IMR-90 (cell line): Measurements from ENCODE around the gene SLC31A1.

Source experiments
- CTCF ChIP-seq: conservative IDR thresholded peaks from 2 replicates; pipeline ENCODE4 v1.5.1; 2012; ENCODE audit warnings: mild to moderate bottlenecking, low read depth, low read length, improper control_type of control experiment
- POLR2A ChIP-seq: IDR thresholded peaks from 2 replicates; pipeline ENCODE4 v1.6.1; 2012; ENCODE audit warnings: mild to moderate bottlenecking, low read depth, low read length
- RAD21 ChIP-seq: IDR thresholded peaks from 2 replicates; pipeline ENCODE4 v1.6.1; 2012; ENCODE audit warnings: low read length, improper control_type of control experiment
- RFX5 ChIP-seq: IDR thresholded peaks from 2 replicates; pipeline ENCODE4 v1.8.0; 2012; ENCODE audit warnings: low read depth, mild to moderate bottlenecking, low read length, moderate library complexity
- SMC3 ChIP-seq: fragments of 150-350 bp; IDR thresholded peaks from 2 replicates; pipeline ENCODE4 v1.6.1; 2016; ENCODE audit warnings: low read depth, mild to moderate bottlenecking, antibody characterized with exemption, low read length, moderate library complexity
- USF2 ChIP-seq: fragments of 150-350 bp; IDR thresholded peaks from 2 replicates; pipeline ENCODE4 v1.6.1; 2017; ENCODE audit warnings: mild to moderate bottlenecking, antibody characterized with exemption, low read length, low read depth

DNA sequence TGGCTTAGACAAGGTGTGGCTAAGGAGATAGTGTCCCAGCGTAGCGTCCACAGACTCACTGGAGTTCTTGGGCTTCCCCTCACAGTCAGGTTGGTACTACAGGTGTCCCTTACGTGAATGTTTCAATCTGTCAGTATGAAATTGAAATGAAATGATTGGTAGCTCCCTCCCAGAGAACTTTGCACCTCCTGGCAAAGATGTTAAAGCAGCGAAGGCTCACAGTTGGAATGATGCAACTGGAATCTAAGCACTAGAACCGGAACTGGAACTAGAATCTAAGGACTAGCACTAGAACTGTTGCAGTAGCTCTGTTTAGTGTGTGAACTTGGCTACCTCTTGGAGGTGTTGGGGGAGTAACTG lies 1.1 kb downstream of the SLC31A1 start:
- no peak for TF ChIP-seq CTCF
- no peak for TF ChIP-seq POLR2A
- TF ChIP-seq SMC3: no peak
- no peak for TF ChIP-seq RAD21
- TF ChIP-seq USF2: no peak
- no peak for TF ChIP-seq RFX5
